NCI-H187 (cell line): ENCODE measurements around the gene NRARP.
A peak's percentile ranks its signal among the peaks of the same experiment; 100 is the strongest.

ENCODE experiments used
- DNase-seq, 2 experiments: peaks; one replicate each; lab custom pipeline; 2025; lab: John Stamatoyannopoulos, UW

Gene NRARP

GRCh38 chr9:137256856-137257255 lies 45.2 kb downstream of the NRARP start:
- DNase-seq = no peak

DNA sequence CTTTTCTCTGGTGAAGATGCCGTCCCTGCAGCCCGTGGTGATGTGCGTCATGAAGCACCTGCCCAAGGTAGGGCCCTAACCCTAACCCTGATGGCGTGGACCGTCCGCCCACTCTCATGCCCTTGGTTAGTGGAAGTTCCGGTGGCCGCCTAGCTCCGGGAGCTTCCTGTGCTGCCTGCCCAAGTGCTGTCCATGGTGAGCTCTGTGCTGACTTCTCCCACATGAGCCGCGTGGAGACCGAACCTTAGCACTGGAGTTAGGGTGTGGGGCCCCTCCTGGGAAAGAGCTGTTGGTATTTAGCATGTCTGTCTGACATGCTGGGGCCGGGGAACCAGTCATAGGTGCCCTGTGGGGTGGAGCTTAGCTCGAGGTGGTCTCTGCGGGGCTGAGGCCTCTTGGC lies 45.7 kb downstream of the NRARP start:
- no peak for DNase-seq

GRCh38 chr9:137255448-137256114 lies 46.5 kb downstream of the NRARP start:
- no peak for DNase-seq

DNA sequence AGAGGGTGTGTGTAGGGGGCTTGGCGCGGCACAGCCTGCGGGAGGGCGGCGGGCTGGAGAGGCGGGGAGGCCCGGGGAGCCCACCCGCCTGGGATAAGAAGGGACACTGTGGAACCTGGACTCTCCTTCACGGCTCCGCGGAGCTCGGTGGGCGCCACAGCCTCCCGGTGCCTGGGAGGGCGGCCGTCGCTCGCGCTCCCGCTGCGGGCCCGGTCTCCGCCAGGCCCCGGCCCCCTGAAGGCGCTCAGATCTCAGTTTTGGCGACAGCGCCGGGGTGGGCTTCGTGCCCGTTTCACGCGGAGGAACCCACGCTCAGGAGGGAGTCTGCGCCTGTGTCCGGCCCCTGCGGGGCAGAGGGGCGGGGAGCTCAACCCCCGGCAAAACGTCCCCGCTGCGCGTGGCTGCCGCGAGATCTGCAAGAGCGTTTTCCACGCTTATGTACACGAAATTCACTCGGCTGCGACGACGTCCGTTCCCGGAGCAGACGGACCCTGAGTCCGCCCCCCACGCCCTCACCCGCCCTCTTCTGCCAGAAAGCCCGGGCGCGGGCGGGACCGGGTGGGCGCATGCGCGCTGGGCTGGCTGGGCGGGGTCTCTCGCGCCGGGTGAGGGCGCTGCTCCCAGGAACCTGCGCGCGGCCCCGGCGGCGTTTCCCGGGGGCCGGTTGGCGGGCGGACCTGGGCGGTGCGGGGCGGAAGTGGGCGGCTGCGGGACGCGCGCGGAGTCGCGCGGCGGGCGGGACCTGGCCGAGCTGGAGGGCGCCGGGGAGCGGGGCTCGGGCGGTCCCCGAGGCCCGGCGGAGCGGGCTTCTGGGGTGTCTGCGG lies 47.2 kb downstream of the NRARP start, which contains the start of gene NELFB:
Gene NELFB, plus strand, starts transcription at position 704 of the 824 bp plus-strand sequence.
- DNase-seq = peak; percentile 52 to 57

DNA sequence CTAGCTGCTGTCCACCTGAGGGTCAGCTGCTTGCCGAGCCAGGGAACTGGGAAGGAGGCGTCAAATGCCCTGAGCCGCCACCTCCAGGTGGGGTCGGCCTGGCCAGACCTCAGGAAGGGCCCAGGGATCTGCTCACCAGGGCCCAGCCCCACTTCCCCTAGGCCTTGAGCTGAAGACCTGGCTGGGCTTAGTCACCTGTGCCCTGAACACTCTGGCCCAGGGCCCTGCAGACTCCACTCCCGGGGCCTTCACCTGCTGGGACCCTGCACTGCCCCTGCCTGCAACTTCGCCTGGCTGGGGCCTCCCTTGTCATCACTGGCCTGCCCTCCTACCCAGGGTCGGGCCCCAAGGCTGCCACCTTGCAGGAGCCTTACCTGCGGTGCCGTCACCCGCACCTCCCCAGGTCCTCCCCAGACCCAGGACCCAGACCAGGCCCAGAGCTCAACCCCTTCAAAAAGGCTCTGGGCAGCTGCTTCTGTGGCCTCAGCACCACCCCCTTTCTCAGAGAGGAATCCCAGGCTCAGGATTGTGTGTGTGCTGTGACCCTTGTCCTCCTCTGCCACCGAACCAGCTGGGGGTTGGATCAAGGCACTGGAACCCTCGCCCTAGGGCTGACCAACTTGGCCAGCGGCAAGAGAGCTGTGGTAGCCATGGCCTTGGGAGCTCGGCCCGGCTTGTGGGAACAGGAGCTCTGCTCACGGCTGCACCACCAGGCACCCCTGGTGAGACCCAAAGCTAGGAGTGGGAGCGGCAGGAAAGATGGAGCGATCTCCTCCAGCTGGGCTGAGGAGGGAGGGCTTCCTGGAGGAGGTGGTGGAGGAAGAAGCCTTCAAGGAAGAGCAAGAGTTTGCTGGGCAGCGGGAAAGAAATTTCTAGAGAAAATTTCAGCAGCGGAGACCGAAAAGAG lies 48.1 kb downstream of the NRARP start:
- DNase-seq = no peak

- no peak for DNase-seq
Observed at GRCh38 chr9:137252555-137253506, 49.2 kb downstream of the NRARP start.

DNA sequence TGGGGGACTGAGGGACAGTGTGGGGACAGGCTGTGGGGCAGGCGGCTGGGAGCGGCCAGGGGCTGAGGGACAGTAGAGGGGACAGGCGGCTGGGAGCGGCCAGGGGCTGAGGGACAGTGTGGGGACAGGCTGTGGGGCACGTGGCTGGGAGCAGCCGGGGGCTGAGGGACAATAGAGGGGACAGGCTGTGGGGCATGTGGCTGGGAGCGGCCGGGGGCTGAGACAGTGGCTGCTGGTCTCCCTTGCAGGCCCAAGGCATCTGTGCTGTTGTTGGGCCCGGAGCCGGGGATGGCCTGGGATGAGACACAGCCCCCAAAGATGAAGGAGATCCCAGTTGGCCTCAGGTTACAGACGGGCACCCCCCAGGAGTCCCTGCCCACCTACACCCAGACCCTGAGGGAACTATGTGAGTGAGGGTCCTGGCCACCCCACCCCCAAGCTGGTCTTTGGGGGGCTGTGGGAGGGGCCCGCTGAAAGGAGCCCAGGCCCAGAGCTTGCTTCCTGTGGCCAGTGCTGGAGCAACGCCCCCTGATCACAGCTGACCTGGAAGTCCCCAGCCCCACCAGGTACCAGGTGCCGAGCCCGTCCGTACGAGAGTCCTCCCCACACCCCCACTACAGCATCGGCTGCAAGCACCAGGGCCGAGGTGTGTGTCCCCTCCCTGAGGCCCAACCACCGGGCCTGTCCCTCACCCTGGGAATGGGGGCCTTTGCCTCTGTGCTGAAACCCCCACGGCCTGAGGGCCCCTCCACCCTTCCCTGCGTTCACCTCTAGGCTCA lies 50.4 kb downstream of the NRARP start:
- DNase-seq = no peak

- DNase-seq = no peak
Observed at GRCh38 chr9:137251194-137251461, 50.9 kb downstream of the NRARP start, which contains the start of gene STPG3. Gene STPG3 (plus strand): TSS chr9:137251286. CDS start chr9:137251287, 1 bp downstream.

DNA sequence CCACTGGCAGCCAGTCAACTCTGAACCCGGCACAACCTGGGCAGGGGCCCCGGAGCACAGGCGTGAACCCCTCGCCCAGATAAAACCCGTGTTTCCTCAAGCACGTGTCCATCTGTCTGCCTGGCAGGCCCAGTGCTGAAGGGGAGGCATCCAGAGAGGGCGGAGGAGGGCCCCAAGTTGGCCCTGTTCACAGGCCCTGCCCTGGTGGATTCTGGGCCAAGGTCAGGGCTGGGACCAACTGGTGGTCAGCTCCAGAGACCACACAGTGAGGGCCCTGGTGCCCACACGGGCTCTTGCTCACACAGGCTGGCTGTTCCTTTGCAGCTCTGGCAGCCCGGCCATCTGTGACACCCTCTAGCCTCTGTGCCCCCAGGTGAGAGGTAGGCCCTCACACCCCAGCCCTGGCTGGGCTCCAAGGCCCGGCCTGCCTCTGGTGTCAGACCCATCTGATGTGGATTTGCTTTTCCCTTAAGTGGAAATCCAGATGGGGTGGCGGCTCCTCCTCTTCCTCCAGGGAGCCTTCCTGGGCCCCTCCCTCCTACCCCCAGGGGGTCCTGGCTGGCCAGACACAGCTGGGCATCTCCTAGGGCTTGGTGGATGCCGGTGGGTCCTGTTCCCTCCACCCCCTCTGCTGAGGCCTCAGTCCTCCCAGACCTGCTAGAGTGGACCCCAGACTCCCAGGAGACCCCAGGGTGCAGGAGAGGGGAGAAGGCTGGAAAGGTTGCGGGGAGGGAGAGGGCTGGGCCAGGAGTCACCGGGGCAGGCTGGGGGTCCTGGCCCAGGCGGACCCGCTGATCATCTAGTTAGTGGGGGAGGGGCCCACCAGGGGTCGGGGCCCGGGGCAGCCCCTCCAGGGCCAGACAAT lies 51.5 kb downstream of the NRARP start:
- no peak for DNase-seq
